Measurements from ENCODE around the gene ST7. TPM values are rescaled to one million over a fixed set of nuclear protein-coding genes. Genes with fewer than 3 reads are reported as not detected.

ST7 gene
- total and polyA plus RNA-seq, 2 of the 8 experiments (the other 6 are each of a cell fraction or from before 2014, with no cell fraction given), result 16.3 to 18.0 TPM

DNA sequence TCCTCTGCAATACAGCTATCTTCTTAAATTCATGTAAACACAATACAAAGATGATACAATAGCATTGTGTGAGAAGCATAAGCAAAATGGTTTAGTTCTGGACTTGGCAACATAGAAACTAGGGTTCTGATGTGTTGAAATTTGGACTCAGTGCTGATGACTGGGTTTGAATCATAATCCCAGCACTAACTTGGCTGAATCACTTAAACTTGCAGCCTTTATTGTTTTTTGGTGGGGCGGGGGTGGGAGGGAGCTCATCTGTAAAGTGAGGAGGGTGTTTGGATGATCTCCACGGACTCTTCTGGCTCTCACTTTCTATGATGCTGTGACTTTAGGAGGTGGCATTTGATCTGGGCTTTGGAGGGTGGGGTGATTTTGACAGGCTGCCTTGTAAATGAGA, 211.3 kb downstream of the ST7 start:
- no peak for DNase-seq (ENCODE audit: low read depth in 1 of 2, low spot score in 2 of 2)
- H3K4ac ChIP-seq (replicated peaks; ENCODE audit: insufficient read length, low read depth, low read length), result no peak overlapping the region
- no peak overlapping the region for H3K14ac ChIP-seq (ENCODE audit: insufficient read length)
- FAIRE-seq, result no peak
- no peaks in the 10 kb centered on the region for H3K79me1 ChIP-seq (ENCODE audit: low read depth, low read length)
- no peak for TF ChIP-seq PHF8 (conservative IDR thresholded peaks at IDR 0.05; ENCODE audit: low read depth, low read length)
- TF ChIP-seq, protein P1, sequence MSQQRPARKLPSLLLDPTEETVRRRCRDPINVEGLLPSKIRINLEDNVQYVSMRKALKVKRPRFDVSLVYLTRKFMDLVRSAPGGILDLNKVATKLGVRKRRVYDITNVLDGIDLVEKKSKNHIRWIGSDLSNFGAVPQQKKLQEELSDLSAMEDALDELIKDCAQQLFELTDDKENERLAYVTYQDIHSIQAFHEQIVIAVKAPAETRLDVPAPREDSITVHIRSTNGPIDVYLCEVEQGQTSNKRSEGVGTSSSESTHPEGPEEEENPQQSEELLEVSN (IDR thresholded peaks at IDR 0.05), result no peak
- no peak for TF ChIP-seq EZH2 (IDR thresholded peaks at IDR 0.05; ENCODE audit: low read depth, low read length, severe bottlenecking)
- no peak for TF ChIP-seq NRF1 (IDR thresholded peaks at IDR 0.05; ENCODE audit: low read depth, low read length)
- no peak for TF ChIP-seq SAP30 (IDR thresholded peaks at IDR 0.05; ENCODE audit: insufficient read depth, insufficient replicate concordance, low read length)
- no peak for TF ChIP-seq TAF1 (IDR thresholded peaks at IDR 0.05; ENCODE audit: low read depth, low read length)
- no peak for TF ChIP-seq CREB1 (IDR thresholded peaks at IDR 0.05)
- TF ChIP-seq BRCA1 (IDR thresholded peaks at IDR 0.05; ENCODE audit: low read depth, low read length), result no peak
- TF ChIP-seq SP1 (IDR thresholded peaks at IDR 0.05; ENCODE audit: low read depth, low read length), result no peak
- TF ChIP-seq SIRT6 (IDR thresholded peaks at IDR 0.05; ENCODE audit: low read length), result no peak
- TF ChIP-seq, protein P2, sequence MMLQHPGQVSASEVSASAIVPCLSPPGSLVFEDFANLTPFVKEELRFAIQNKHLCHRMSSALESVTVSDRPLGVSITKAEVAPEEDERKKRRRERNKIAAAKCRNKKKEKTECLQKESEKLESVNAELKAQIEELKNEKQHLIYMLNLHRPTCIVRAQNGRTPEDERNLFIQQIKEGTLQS (IDR thresholded peaks at IDR 0.05; ENCODE audit: insufficient read depth, low read depth, low read length), result no peak
- TF ChIP-seq NANOG (IDR thresholded peaks at IDR 0.05; ENCODE audit: insufficient read depth, low read depth, low read length, poor library complexity, severe bottlenecking), result no peak
- no peaks in the 10 kb centered on the region for H3K79me2 ChIP-seq (ENCODE audit: control insufficient read depth in 1 of 2, insufficient read depth in 2 of 2, low read length in 2 of 2)
- H4K20me1 ChIP-seq (replicated peaks in 1 of 2; ENCODE audit: control insufficient read depth in 1 of 2, insufficient read depth in 2 of 2, low read length in 2 of 2), result no peaks in the 10 kb centered on the region
- no peak overlapping the region for H4K5ac ChIP-seq (ENCODE audit: insufficient read length, low read depth, low read length)
- no peak overlapping the region for H3K4me3 ChIP-seq (ENCODE audit: extremely low read depth in 1 of 4, insufficient read depth in 2 of 4, low read depth in 3 of 4, low read length in 4 of 4)
- no peaks in the 10 kb centered on the region for H3K4me1 ChIP-seq (replicated peaks in 1 of 4; ENCODE audit: control insufficient read depth in 3 of 4, insufficient read depth in 4 of 4, low read length in 3 of 4)
- no peak overlapping the region for H3K18ac ChIP-seq (ENCODE audit: extremely low read depth, low read length)
- no peak overlapping the region for H3K4me2 ChIP-seq (ENCODE audit: insufficient read depth in 1 of 2, low read depth in 2 of 2, low read length in 2 of 2)
- H2BK120ac ChIP-seq (replicated peaks; ENCODE audit: low read depth, low read length), result no peak overlapping the region
- no peak overlapping the region for H2AFZ ChIP-seq (ENCODE audit: low read length)
- H3K36me3 ChIP-seq (ENCODE audit: control insufficient read depth in 2 of 4, insufficient read depth in 4 of 4, low read length in 3 of 4), result no peaks in the 10 kb centered on the region
- no peak overlapping the region for H2BK15ac ChIP-seq (ENCODE audit: low read length)
- H3K27ac ChIP-seq (ENCODE audit: low read depth, low read length), result no peak overlapping the region
- no peak overlapping the region for H2BK12ac ChIP-seq (ENCODE audit: low read depth, low read length)
- ChIA-PET CTCF (ENCODE audit: partially characterized antibody) (interaction anchor here (0.8 to 1.3 kb wide), 6 partner anchors 9 to 354 kb away, joined by 3 to 4 read pairs (median 3); no protein-coding TSS in a partner anchor), POLR2A (ENCODE audit: partially characterized antibody) (no interaction called here)
- H3K9me3 ChIP-seq (ENCODE audit: insufficient read depth in 2 of 2, low read depth in 1 of 2, low read length in 1 of 2), result no peaks in the 10 kb centered on the region
- H3K27me3 ChIP-seq (replicated peaks in 1 of 4; ENCODE audit: control insufficient read depth in 3 of 4, extremely low read depth in 1 of 4, insufficient read depth in 3 of 4, low read length in 3 of 4), result no peaks in the 10 kb centered on the region
- H3K9ac ChIP-seq (replicated peaks in 1 of 4; ENCODE audit: extremely low read depth in 1 of 4, low read depth in 3 of 4, low read length in 3 of 4), result no peak overlapping the region
- no peak overlapping the region for H3K56ac ChIP-seq (replicated peaks; ENCODE audit: insufficient read length, low read depth, low read length)
- H4K91ac ChIP-seq (replicated peaks; ENCODE audit: insufficient read length, low read length), result no peak overlapping the region
- no peak overlapping the region for H2AK5ac ChIP-seq (ENCODE audit: low read depth, low read length)
- no peak overlapping the region for H3K23ac ChIP-seq (ENCODE audit: insufficient read length)
- no peaks in the 10 kb centered on the region; the same call in 1 of the 2 replicates for H3K23me2 ChIP-seq (ENCODE audit: low read depth, low read length)
- WGBS, 2 experiments (ENCODE audit: extremely low coverage in 1 of 2, insufficient coverage in 1 of 2, insufficient read length in 1 of 2, insufficient replicate concordance in 2 of 2, low coverage in 1 of 2, low lambda C conversion rate in 2 of 2, missing lambda C conversion rate in 1 of 2), result 83% methylated on average over 1 of the region's 2 CpGs; no CpG with 5 or more reads in 1 of the 2 experiments
- H2BK5ac ChIP-seq (ENCODE audit: low read depth, low read length), result no peak overlapping the region
- H4K8ac ChIP-seq (ENCODE audit: extremely low read depth, insufficient read depth, low read length), result no peak overlapping the region
- H2BK20ac ChIP-seq (ENCODE audit: low read length), result no peak overlapping the region

All from H1 (cell line).